ENCODE results near the gene C2CD5.
"Not testable (repeated sequence)": the region's sequence is repeated elsewhere in the genome, so short reads cannot be mapped to it uniquely, and the experiment has no call there.

Gene C2CD5

GRCh38 chr12:22461786-22462185, 82.6 kb downstream of the C2CD5 start:
- H3K27ac ChIP-seq, result no peak overlapping the region
- ChIA-PET POLR2A (ENCODE audit: low non-redundant PET) (no interaction called here), CTCF (interaction anchor here (1.2 to 2.3 kb wide), 2 partner anchors 25 to 126 kb away, joined by 4 to 16 read pairs; no protein-coding TSS in a partner anchor)
- DNase-seq (ENCODE audit: low spot score), result no peak
- TF ChIP-seq CTCF (conservative IDR thresholded peaks at IDR 0.05; ENCODE audit: low read depth), result no peak

DNA sequence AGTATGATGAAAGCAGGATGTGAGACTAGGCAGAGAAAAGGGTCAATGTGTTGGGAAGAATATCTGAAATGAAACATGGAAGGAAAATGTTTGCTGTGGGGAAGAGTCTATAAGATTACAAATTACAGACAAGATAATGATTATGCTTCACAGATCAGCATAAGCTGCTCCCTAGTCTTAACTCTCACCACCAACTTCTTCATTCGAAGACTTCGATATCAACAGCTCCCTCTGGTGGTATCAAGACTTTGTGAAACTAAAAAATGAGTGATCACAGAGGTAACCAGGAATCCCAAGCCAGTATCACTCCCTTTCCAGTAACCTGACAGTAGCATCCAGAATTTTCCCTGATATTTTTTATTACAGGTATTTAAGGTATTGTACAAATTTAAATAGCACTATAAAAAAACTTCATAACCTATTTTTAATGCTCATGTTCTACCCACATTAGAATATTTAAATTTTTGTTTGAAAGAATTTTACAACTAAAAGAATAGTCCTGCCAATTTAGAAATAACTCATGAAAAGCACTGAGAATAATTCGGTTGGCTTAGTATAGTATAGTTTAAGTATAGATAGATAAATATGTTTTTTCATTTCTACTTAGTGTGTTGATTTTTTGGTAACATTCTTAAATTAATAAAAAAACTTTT, 84.4 kb downstream of the C2CD5 start:
- TF ChIP-seq CTCF (conservative IDR thresholded peaks at IDR 0.05; ENCODE audit: low read depth), result peak; percentile 36

GRCh38 chr12:22458298-22458937, 85.9 kb downstream of the C2CD5 start:
- CTCF ChIA-PET, result interaction anchor here (0.6 to 1.7 kb wide), 5 partner anchors 16 to 381 kb away, joined by 4 to 5 read pairs (median 4); no protein-coding TSS in a partner anchor
- TF ChIP-seq CTCF (conservative IDR thresholded peaks at IDR 0.05; ENCODE audit: low read depth), result no peak
- POLR2A ChIA-PET (ENCODE audit: low non-redundant PET), result no interaction called here
- no peak overlapping the region for H3K27ac ChIP-seq
- DNase-seq (ENCODE audit: low spot score), result no peak

More for the DNA sequence above, 84.4 kb downstream of the C2CD5 start:
- no peak overlapping the region for H3K27ac ChIP-seq
- POLR2A ChIA-PET (ENCODE audit: low non-redundant PET), result no interaction called here
- CTCF ChIA-PET, result interaction anchor here (0.7 to 2.3 kb wide), 7 partner anchors 9 to 192 kb away, joined by 3 to 16 read pairs (median 4); no protein-coding TSS in a partner anchor
- peak; percentile 24 for DNase-seq (ENCODE audit: low spot score)

DNA sequence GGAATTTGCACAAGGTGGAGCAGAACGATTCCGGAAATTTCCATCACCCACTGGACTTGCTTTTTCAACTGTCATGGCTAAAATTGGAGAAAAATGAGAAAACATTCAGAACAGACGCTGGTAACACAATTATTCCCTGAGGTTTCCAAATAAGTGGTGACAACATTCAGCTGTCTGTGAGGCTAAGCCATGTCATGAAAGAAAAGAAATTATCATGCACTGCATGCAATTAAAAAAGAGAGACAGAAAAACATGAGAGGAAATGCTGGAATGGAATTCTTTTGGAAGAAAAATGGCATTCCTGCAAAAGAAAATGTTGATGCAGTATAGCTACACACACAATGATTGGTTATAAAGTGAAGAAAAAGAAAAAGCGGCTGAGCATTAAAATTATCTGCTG, 87.3 kb downstream of the C2CD5 start:
- ChIA-PET POLR2A (ENCODE audit: low non-redundant PET) (no interaction called here), CTCF (no interaction called here)
- H3K27ac ChIP-seq, result no peak overlapping the region
- TF ChIP-seq CTCF (conservative IDR thresholded peaks at IDR 0.05; ENCODE audit: low read depth), result no peak
- no peak for DNase-seq (ENCODE audit: low spot score)

DNA sequence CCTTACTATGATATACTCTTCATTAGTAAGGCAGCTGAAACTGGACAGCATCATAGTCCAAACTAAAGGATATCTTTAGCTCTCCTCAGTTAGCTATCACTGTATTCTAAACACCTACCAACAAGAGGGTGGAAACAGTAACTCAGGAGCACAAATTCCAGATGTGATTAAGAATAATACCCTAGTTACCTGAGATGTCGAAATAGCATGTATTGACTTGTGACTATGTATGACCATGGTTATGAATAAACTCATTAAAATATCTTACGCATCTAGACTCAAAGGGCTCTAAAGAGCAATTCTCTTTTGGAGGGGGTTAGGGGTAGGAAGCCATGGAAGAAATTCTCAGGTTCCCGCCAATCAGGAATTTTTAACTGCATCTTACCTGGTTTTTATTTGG, 90.8 kb downstream of the C2CD5 start:
- H3K27ac ChIP-seq, result no peak overlapping the region
- TF ChIP-seq CTCF (conservative IDR thresholded peaks at IDR 0.05; ENCODE audit: low read depth), result no peak
- CTCF ChIA-PET, result no interaction called here
- POLR2A ChIA-PET (ENCODE audit: low non-redundant PET), result no interaction called here
- no peak for DNase-seq (ENCODE audit: low spot score)

DNA sequence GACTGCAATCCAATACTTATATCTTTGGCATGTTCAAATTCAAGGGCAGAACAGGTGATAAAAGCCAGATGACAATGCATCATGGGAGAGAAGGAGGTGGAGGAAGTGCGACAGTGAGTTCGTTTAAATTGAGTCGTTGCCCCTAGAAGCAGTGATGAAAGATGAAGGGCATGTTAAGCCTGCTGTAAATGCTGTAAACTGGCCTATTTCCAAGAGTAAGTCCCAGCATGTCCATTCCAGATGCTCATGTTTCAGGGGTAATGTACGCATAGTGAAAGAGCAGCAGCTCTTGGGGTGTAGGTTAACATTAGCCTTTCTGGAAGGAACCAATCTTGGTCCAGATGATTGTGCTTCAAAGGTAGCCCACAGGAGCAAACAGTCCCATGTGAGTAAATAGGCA, 97.1 kb downstream of the C2CD5 start:
- DNase-seq (ENCODE audit: low spot score), result no peak
- TF ChIP-seq CTCF (conservative IDR thresholded peaks at IDR 0.05; ENCODE audit: low read depth), result no peak
- no peak overlapping the region for H3K27ac ChIP-seq
- POLR2A ChIA-PET (ENCODE audit: low non-redundant PET), result no interaction called here
- CTCF ChIA-PET, result interaction anchor here (0.6 kb wide), 1 partner anchor 65 kb away, joined by 4 read pairs; no protein-coding TSS in a partner anchor

DNA sequence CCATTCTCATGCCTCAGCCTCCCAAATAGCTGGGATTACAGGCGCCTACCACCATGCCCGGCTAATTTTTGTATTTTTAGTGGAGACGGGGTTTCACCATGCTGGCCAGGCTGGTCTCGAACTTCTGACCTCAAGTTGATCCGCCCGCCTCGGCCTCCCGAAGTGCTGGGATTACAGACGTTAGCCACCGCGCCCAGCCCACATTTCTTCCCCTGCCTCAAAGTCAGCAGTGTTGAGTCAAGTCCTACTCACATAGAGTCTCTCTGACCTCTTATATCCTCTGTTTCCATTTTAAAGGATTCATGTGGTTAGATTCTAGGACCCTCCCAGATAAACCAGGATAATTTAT, 100.1 kb downstream of the C2CD5 start:
- H3K27ac ChIP-seq; DNase-seq (ENCODE audit: low spot score); POLR2A ChIA-PET (ENCODE audit: low non-redundant PET): not testable (repeated sequence)
- CTCF ChIA-PET, result interaction anchor here (1.3 kb wide), 1 partner anchor 356 kb away, joined by 3 read pairs; no protein-coding TSS in a partner anchor

All from RWPE1 (cell line).